ENCODE results near the gene OPRM1. TPM values are rescaled to one million over a fixed set of nuclear protein-coding genes. Genes with fewer than 3 reads are reported as not detected.
"Not testable (repeated sequence)": the region's sequence is repeated elsewhere in the genome, so short reads cannot be mapped to it uniquely, and the experiment has no call there.

OPRM1 gene
- total RNA-seq, 2 donors from 2014 or later, result not detected

- intact Hi-C loops (cut with DNase I), result no loop called here
- DNase-seq (ENCODE audit: low spot score), result no peak
Measured at GRCh38 chr6:154187203-154187602, 148.2 kb downstream of the OPRM1 start.

GRCh38 chr6:154187714-154188113 lies 148.7 kb downstream of the OPRM1 start:
- intact Hi-C loops (cut with DNase I), result no loop called here

GRCh38 chr6:154196333-154196885 lies 157.4 kb downstream of the OPRM1 start:
- DNase-seq (ENCODE audit: low spot score), result no peak
- intact Hi-C loops (cut with DNase I), result no loop called here

More at GRCh38 chr6:154187714-154188113, 148.7 kb downstream of the OPRM1 start:
- DNase-seq (ENCODE audit: low spot score), result no peak

GRCh38 chr6:154197196-154197860 lies 158.3 kb downstream of the OPRM1 start:
- no peak for DNase-seq (ENCODE audit: low spot score)
- intact Hi-C loops (cut with DNase I), result no loop called here

GRCh38 chr6:154201688-154202087 lies 162.6 kb downstream of the OPRM1 start:
- DNase-seq (ENCODE audit: low spot score); intact Hi-C loops (cut with DNase I): not testable (repeated sequence)

DNA sequence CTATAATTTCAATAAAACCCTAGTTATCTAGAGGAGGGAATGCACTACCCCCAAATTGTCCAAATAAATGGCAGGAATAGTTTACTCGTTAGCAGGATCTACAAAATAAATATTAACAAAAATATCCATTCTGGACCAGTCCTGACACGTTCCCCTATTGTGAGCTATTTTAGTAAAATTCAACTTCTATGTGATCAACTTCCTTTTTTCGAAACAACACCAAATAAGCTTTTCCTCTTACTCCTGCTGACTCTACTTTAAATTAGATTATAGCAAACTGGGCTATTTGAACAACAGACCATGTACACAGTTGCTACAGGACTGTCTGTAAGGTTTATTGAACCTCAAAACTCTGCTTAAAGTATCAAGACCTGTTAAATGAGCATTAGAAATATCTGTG lies 163.3 kb downstream of the OPRM1 start:
- intact Hi-C loops (cut with DNase I), result no loop called here

DNA sequence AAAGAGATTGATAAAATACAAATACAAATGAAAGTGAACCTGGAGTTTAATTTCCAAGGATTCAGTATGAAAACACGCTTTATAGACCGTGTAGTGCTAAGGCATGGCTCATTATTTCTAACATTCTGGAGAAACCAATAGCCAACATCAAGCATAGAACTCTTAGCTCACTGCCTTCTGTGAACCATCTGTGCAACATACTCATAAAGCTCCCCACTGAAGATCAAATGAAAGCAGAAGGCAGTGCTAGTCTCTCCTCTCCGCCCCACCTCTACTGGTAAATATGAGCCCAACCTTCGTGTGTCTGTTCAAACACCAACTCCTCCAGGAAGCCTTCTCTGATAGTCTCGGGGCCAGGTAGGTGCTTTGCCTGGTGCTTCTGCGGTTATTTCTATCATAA lies 163.9 kb downstream of the OPRM1 start:
- DNase-seq (ENCODE audit: low spot score), result no peak
- intact Hi-C loops (cut with DNase I), result no loop called here

More for the DNA sequence above, 163.3 kb downstream of the OPRM1 start:
- DNase-seq (ENCODE audit: low spot score), result no peak

GRCh38 chr6:154206141-154206540 lies 167.1 kb downstream of the OPRM1 start:
- intact Hi-C loops (cut with DNase I), result no loop called here
- DNase-seq (ENCODE audit: low spot score), result no peak

GRCh38 chr6:154206996-154207395 lies 168.0 kb downstream of the OPRM1 start:
- intact Hi-C loops (cut with DNase I), result no loop called here
- no peak for DNase-seq (ENCODE audit: low spot score)

GRCh38 chr6:154209555-154209954 lies 170.5 kb downstream of the OPRM1 start:
- intact Hi-C loops (cut with DNase I), result no loop called here
- DNase-seq (ENCODE audit: low spot score), result no peak

DNA sequence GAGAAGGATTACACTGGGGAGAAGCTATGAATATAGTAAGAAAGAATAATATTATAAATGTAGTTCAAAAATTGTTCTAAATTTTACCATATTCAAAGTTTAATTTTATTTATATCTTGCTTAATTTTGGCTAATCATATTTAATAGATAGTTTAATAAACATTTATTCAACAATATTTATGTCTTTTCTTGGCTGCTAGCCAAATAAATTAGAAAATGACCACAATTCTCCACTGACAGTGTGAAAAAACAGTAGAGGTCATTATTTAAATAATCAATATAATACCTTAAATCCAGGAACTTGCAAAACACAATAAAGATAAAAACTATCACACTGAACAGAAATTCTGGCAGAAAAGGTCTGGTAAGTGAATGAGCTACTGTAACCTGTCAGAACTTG lies 171.6 kb downstream of the OPRM1 start:
- intact Hi-C loops (cut with DNase I), result no loop called here
- no peak for DNase-seq (ENCODE audit: low spot score)

DNA sequence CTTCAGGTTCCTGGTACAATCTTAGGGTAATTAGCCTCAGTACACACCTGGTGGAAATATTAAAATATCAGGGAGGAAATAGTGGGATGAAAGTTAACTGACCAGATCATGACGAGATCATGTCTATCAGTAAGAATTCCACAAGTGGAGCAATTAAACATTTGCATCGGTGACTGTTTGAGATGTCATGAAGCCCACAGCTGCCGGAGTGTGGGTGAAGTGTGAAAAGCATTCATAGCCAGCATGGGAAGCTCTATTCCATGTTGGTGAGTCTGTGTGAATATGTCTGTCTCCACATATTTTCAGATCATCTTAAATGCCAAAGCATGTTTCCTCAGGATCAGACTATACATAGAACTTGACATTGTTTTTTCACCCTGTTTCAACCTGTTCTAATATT lies 174.7 kb downstream of the OPRM1 start:
- no peak for DNase-seq (ENCODE audit: low spot score)
- intact Hi-C loops (cut with DNase I), result no loop called here

- intact Hi-C loops (cut with DNase I), result no loop called here
Measured at GRCh38 chr6:154218301-154218700, 179.3 kb downstream of the OPRM1 start.

DNA sequence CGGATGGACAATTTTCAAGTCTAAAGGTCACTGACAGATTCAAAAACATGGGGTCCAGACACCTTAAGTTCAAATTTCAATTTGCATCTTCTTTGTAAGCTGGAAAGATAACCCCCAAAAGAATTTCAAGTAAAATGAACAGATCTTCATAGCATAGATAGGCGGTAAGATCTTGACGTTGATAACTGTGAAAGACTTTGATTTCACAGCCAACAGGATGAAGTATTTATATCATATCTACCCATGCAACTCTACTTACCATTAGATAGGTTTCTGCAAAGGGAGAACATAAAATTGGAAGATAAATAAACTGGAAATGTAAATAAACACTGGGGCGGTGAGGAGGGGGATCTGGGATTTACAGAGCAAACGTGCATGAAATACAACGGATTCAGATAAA lies 179.7 kb downstream of the OPRM1 start:
- DNase-seq (ENCODE audit: low spot score), result no peak
- intact Hi-C loops (cut with DNase I), result no loop called here

More at GRCh38 chr6:154218301-154218700, 179.3 kb downstream of the OPRM1 start:
- no peak for DNase-seq (ENCODE audit: low spot score)

GRCh38 chr6:154219250-154219649 lies 180.2 kb downstream of the OPRM1 start:
- no peak for DNase-seq (ENCODE audit: low spot score)
- intact Hi-C loops (cut with DNase I), result no loop called here

- DNase-seq (ENCODE audit: low spot score), result no peak
- intact Hi-C loops (cut with DNase I), result no loop called here
Measured at GRCh38 chr6:154222716-154223115, 183.7 kb downstream of the OPRM1 start.

- intact Hi-C loops (cut with DNase I), result no loop called here
Measured at GRCh38 chr6:154223296-154223695, 184.3 kb downstream of the OPRM1 start.

GRCh38 chr6:154226461-154226860 lies 187.4 kb downstream of the OPRM1 start:
- intact Hi-C loops (cut with DNase I), result no loop called here
- DNase-seq (ENCODE audit: low spot score), result no peak

More at GRCh38 chr6:154223296-154223695, 184.3 kb downstream of the OPRM1 start:
- DNase-seq (ENCODE audit: low spot score), result no peak

DNA sequence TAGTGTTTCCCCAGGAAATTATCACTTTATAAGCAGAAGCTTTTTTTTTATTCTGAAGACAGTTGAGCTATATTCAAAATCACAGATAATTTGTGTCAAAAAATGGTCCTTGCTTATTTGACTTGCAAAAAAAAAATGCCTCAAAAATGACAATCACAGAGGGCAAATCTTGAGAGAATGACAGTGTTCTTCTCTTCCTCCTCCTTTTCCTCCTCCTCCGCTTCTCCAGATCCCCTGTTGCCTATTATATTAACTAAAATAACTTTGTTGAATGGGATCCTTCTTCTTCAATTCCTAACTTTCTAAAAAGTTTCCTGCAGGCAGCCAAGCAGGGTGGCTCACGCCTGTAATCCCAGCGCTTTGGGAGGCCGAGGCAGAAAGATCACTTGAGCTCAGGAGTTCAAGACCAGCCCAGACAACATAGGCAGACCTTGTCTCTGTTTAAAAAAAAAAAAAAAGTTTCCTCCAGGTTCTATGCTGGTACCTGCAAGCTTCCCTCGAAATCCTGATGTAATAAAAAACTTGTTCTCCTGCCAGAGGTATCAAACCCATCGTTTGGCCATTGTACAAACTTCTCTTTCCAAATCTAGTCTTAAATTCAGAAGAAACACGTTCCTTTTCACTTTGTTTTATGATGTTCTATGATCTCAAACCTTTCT lies 189.0 kb downstream of the OPRM1 start:
- intact Hi-C loops (cut with DNase I), result no loop called here
- no peak for DNase-seq (ENCODE audit: low spot score)

- DNase-seq (ENCODE audit: low spot score), result no peak
- intact Hi-C loops (cut with DNase I), result no loop called here
Measured at GRCh38 chr6:154228521-154228905, 189.5 kb downstream of the OPRM1 start.

DNA sequence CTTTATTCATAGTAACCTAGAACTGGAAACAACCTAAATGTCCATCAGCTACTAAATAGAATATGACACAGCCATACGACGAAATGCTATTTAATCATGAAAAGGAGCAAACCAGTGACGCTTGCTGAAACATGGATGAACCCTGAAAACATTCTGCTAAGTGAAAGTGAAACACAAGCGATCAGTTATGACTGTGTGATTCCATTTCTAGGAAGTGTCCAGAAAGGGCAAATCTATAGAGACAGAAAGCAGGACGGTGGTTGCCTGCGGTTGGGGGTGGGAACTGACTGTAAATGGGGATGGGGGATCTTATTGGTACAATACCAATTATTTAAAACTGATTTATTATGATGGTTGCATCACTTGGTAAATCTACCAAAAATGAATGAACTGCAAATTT lies 190.7 kb downstream of the OPRM1 start:
- DNase-seq (ENCODE audit: low spot score), result no peak
- intact Hi-C loops (cut with DNase I), result no loop called here

Measured in posterior vena cava (tissue), 2 donors.